Cerebellar cortex (tissue), 1 donor: Measurements from ENCODE around the gene LIN9.

Source experiments
- DNase-seq: peaks from one replicate; pipeline ENCODE4 v3.0.0-alpha.2; 2015; ENCODE audit warnings: low spot score

LIN9 gene

GRCh38 chr1:226320930-226321329 lies 12.0 kb upstream of the LIN9 start:
- no peak for DNase-seq

- no peak for DNase-seq
Measured at GRCh38 chr1:226318471-226318870, 9.5 kb upstream of the LIN9 start.

GRCh38 chr1:226314055-226314454 lies 5.1 kb upstream of the LIN9 start:
- DNase-seq: no peak

GRCh38 chr1:226312065-226312464 lies 3.1 kb upstream of the LIN9 start:
- no peak for DNase-seq

- no peak for DNase-seq
Measured at GRCh38 chr1:226311376-226311775, 2.4 kb upstream of the LIN9 start.

- DNase-seq: no peak
Measured at GRCh38 chr1:226310637-226311195, 1.8 kb upstream of the LIN9 start.

GRCh38 chr1:226310245-226310540 lies 1.2 kb upstream of the LIN9 start:
- no peak for DNase-seq

GRCh38 chr1:226309398-226310244 lies 657 bp upstream of the LIN9 start:
- DNase-seq: peak; percentile 44

- peak; percentile 19 for DNase-seq
Measured at GRCh38 chr1:226308166-226308722, 720 bp downstream of the LIN9 start.

GRCh38 chr1:226306425-226306824 lies 2.5 kb downstream of the LIN9 start:
- no peak for DNase-seq

GRCh38 chr1:226305184-226305583 lies 3.8 kb downstream of the LIN9 start:
- DNase-seq: no peak

GRCh38 chr1:226304291-226304955 lies 4.5 kb downstream of the LIN9 start:
- DNase-seq: no peak

- no peak for DNase-seq
Measured at GRCh38 chr1:226302731-226303130, 6.2 kb downstream of the LIN9 start.

GRCh38 chr1:226296911-226297310 lies 12.1 kb downstream of the LIN9 start:
- DNase-seq: no peak

GRCh38 chr1:226293553-226293920 lies 15.4 kb downstream of the LIN9 start:
- DNase-seq: no peak

- no peak for DNase-seq
Measured at GRCh38 chr1:226292874-226293552, 16.0 kb downstream of the LIN9 start.

GRCh38 chr1:226287587-226287986 lies 21.4 kb downstream of the LIN9 start:
- DNase-seq: no peak

GRCh38 chr1:226281058-226281457 lies 27.9 kb downstream of the LIN9 start:
- DNase-seq: no peak

- no peak for DNase-seq
Measured at GRCh38 chr1:226279498-226279897, 29.5 kb downstream of the LIN9 start.

GRCh38 chr1:226277897-226278296 lies 31.1 kb downstream of the LIN9 start:
- DNase-seq: no peak

- DNase-seq: no peak
Measured at GRCh38 chr1:226276987-226277386, 32.0 kb downstream of the LIN9 start.

- DNase-seq: no peak
Measured at GRCh38 chr1:226276077-226276682, 32.8 kb downstream of the LIN9 start.
